Testis (tissue), 3 donors: Measurements from ENCODE around the gene SH3RF1. TPM values are rescaled to one million over a fixed set of nuclear protein-coding genes. Genes with fewer than 3 reads are reported as not detected.
A peak's percentile ranks its signal among the peaks of the same experiment; 100 is the strongest.
"Not testable (repeated sequence)": the region's sequence is repeated elsewhere in the genome, so short reads cannot be mapped to it uniquely, and the experiment has no call there.

ENCODE experiments used
- DNase-seq: peaks from one replicate; pipeline ENCODE4 v3.0.0-alpha.2; 2019
- H3K27ac ChIP-seq, 2 donors: fragments of 200-600 bp; sonication (generic); one replicate each; pipeline ENCODE4 v1.5.1; 2019
- H3K27me3 ChIP-seq: fragments of 200-600 bp; sonication (generic); one replicate; pipeline ENCODE4 v1.5.1; 2019
- H3K36me3 ChIP-seq: fragments of 200-600 bp; sonication (generic); one replicate; pipeline ENCODE4 v1.5.1; 2017; ENCODE audit warnings: low read depth; ENCODE audit errors: missing control alignments
- H3K4me1 ChIP-seq: fragments of 200-600 bp; sonication (generic); one replicate; pipeline ENCODE4 v1.5.1; 2019
- H3K4me3 ChIP-seq, 2 donors: fragments of 200-600 bp; sonication (generic); one replicate each; pipeline ENCODE4 v1.5.1; 2017 to 2019
- H3K9me3 ChIP-seq: fragments of 200-600 bp; sonication (generic); one replicate; pipeline ENCODE4 v1.5.1; 2017
- CTCF ChIP-seq, 3 experiments: fragments of 450-650 bp in 2 of 3; fragments of 200-600 bp in 1 of 3; sonication (generic) in 1 of 3; IDR thresholded peaks; one replicate each; pipeline ENCODE4 v1.5.1; 2016 to 2019; ENCODE audit warnings: antibody characterized with exemption in 3 of 3, mild to moderate bottlenecking in 2 of 3, moderate library complexity in 1 of 3
- POLR2A ChIP-seq: fragments of 450-650 bp; IDR thresholded peaks from one replicate; pipeline ENCODE4 v1.6.1; 2017; ENCODE audit warnings: antibody characterized with exemption, mild to moderate bottlenecking, moderate library complexity
- WGBS, 2 donors: methylation state at CpG; one replicate each; pipeline ENCODE4 v1.1.5; 2018; 5-methylcytosine and 5-hydroxymethylcytosine counted together
- intact Hi-C: fragments of 100-400 bp; cut with DNase I; formaldehyde crosslinking; loops from one replicate; pipeline ENCODE4 v1.15.1; 2023; ENCODE audit warnings: low total_unique reads
- polyA plus RNA-seq: library from polyadenylated mRNA; stranded (reverse); fragments of 350-450 nt; fragmentation: Illumina TruSeq; extraction: RNeasy Lipid Tissue Mini Kit (QIAGEN cat#74804); gene quantifications from one replicate; pipeline ENCODE4 v1.2.3, GENCODE V29; 2014; ENCODE audit warnings: low read depth, low replicate concordance; ENCODE audit not compliant: insufficient read depth
- total RNA-seq, 2 donors: library from RNA; depleted of rRNA; stranded (reverse); fragments of >200 nt; gene quantifications; one replicate each; pipeline ENCODE4 v1.2.3, GENCODE V29; 2016

Gene SH3RF1
- total and polyA plus RNA-seq, 3 donors from 2014 or later = 15.1 to 38.9 (median 26.4) TPM

GRCh38 chr4:169183581-169183980 lies 87.2 kb downstream of the SH3RF1 start:
- intact Hi-C loops = no loop called here
- no peak for TF ChIP-seq POLR2A
- no peak for TF ChIP-seq CTCF (IDR thresholded peaks at IDR 0.05)
- no peaks in the 10 kb centered on the region for H3K36me3 ChIP-seq
- no peaks in the 10 kb centered on the region for H3K9me3 ChIP-seq
- no peak overlapping the region for H3K27ac ChIP-seq
- DNase-seq = no peak
- H3K4me3 ChIP-seq = no peak overlapping the region
- 46 to 48% methylated on average over 2 of the region's 2 CpGs for WGBS, 2 donors
- no peaks in the 10 kb centered on the region for H3K27me3 ChIP-seq
- peaks cover 22% of the 10 kb centered on the region for H3K4me1 ChIP-seq

GRCh38 chr4:169179609-169180521 lies 90.9 kb downstream of the SH3RF1 start:
- 38 to 58% methylated on average over 13 of the region's 13 CpGs for WGBS, 2 donors
- Histone ChIP-seq H3K27me3 (no peaks in the 10 kb centered on the region), H3K36me3 (no peaks in the 10 kb centered on the region), H3K4me1 (peaks cover 12% of the 10 kb centered on the region), H3K4me3 (no peak overlapping the region), H3K9me3 (no peaks in the 10 kb centered on the region), H3K27ac (peak overlapping the region in 1 of 2 donors; percentile 10)
- DNase-seq = no peak
- intact Hi-C loops = no loop called here
- TF ChIP-seq POLR2A (no peak), CTCF (IDR thresholded peaks at IDR 0.05) (no peak)

- H3K36me3 ChIP-seq, H3K27me3 ChIP-seq, H3K27ac ChIP-seq, H3K4me3 ChIP-seq, DNase-seq, H3K9me3 ChIP-seq, intact Hi-C loops, H3K4me1 ChIP-seq: not testable (repeated sequence)
- 87 to 90% methylated on average over 4 of the region's 4 CpGs for WGBS, 2 donors
Observed at GRCh38 chr4:169178092-169178491, 92.7 kb downstream of the SH3RF1 start.

GRCh38 chr4:169175476-169175875 lies 95.3 kb downstream of the SH3RF1 start:
- DNase-seq = no peak
- 85 to 86% methylated on average over 3 of the region's 3 CpGs for WGBS, 2 donors
- Histone ChIP-seq H3K36me3 (no peaks in the 10 kb centered on the region), H3K4me3 (no peak overlapping the region), H3K9me3 (no peaks in the 10 kb centered on the region), H3K27ac (no peak overlapping the region), H3K27me3 (no peaks in the 10 kb centered on the region), H3K4me1 (no peaks in the 10 kb centered on the region)
- intact Hi-C loops = no loop called here
- TF ChIP-seq CTCF (IDR thresholded peaks at IDR 0.05) = no peak
- TF ChIP-seq POLR2A = no peak

GRCh38 chr4:169175035-169175434 lies 95.7 kb downstream of the SH3RF1 start:
- no peaks in the 10 kb centered on the region for H3K9me3 ChIP-seq
- DNase-seq = no peak
- H3K36me3 ChIP-seq = no peaks in the 10 kb centered on the region
- H3K27me3 ChIP-seq = no peaks in the 10 kb centered on the region
- 91 to 95% methylated on average over 4 of the region's 4 CpGs for WGBS, 2 donors
- H3K27ac ChIP-seq = no peak overlapping the region
- intact Hi-C loops = no loop called here
- no peaks in the 10 kb centered on the region for H3K4me1 ChIP-seq
- no peak overlapping the region for H3K4me3 ChIP-seq
- TF ChIP-seq CTCF (IDR thresholded peaks at IDR 0.05) = no peak
